SK-N-SH treated with all-trans-retinoic acid at 6 μM for 48 hours (cell line): Measurements from ENCODE around the gene DTHD1.

Experiments
- ARNTL ChIP-seq: fragments of 450-650 bp; formaldehyde crosslinking; IDR thresholded peaks from 2 replicates; pipeline ENCODE4 v1.5.0; 2020; ENCODE audit warnings: low read depth, mild to moderate bottlenecking, moderate library complexity, borderline replicate concordance
- CREB5 ChIP-seq: fragments of 250-450 bp; sonication (Bioruptor Pico); IDR thresholded peaks from 2 replicates; pipeline ENCODE4 v1.5.1; 2020; ENCODE audit warnings: low read depth, mild to moderate bottlenecking, moderate library complexity
- ISL1 ChIP-seq: fragments of 250-450 bp; sonication (Bioruptor Pico); IDR thresholded peaks from 2 replicates; pipeline ENCODE4 v2.1.2; 2022; ENCODE audit warnings: mild to moderate bottlenecking, moderate library complexity
- OSR1 ChIP-seq: fragments of 250-450 bp; sonication (Bioruptor Pico); IDR thresholded peaks from 2 replicates; pipeline ENCODE4 v1.8.0; 2022; ENCODE audit warnings: moderate library complexity, mild to moderate bottlenecking, inconsistent platforms
- PATZ1 ChIP-seq: fragments of 250-450 bp; sonication (Bioruptor Pico); IDR thresholded peaks from 2 replicates; pipeline ENCODE4 v1.8.0; 2020; ENCODE audit warnings: mild to moderate bottlenecking, moderate library complexity, borderline replicate concordance
- PPARA ChIP-seq: fragments of 250-450 bp; sonication (Bioruptor Pico); IDR thresholded peaks from 2 replicates; pipeline ENCODE4 v1.5.0; 2020; ENCODE audit warnings: mild to moderate bottlenecking, borderline replicate concordance
- RARB ChIP-seq: fragments of 250-450 bp; sonication (Bioruptor Pico); IDR thresholded peaks from 2 replicates; pipeline ENCODE4 v1.8.0; 2021; ENCODE audit warnings: mild to moderate bottlenecking, moderate library complexity
- TCF4 ChIP-seq: fragments of 250-450 bp; sonication (Bioruptor Pico); IDR thresholded peaks from 2 replicates; pipeline ENCODE4 v1.8.0; 2021; ENCODE audit warnings: mild to moderate bottlenecking, moderate library complexity, borderline replicate concordance
- ZFP30 ChIP-seq: fragments of 450-650 bp; formaldehyde crosslinking; IDR thresholded peaks from 2 replicates; pipeline ENCODE4 v1.5.0; 2022; ENCODE audit warnings: mild to moderate bottlenecking, moderate library complexity
- ZNF565 ChIP-seq: fragments of 450-650 bp; formaldehyde crosslinking; conservative IDR thresholded peaks from 2 replicates; pipeline ENCODE4 v1.5.0; 2020; ENCODE audit warnings: low read depth, mild to moderate bottlenecking, moderate library complexity

GRCh38 chr4:36254371-36254770 is 27.0 kb upstream of the DTHD1 start:
- TF ChIP-seq ZFP30 = no peak
- TF ChIP-seq ISL1 (CRISPR knock-in tag) = no peak
- no peak for TF ChIP-seq OSR1 (CRISPR knock-in tag)
- no peak for TF ChIP-seq ZNF565 (CRISPR knock-in tag)
- TF ChIP-seq ARNTL (CRISPR knock-in tag) = no peak
- no peak for TF ChIP-seq CREB5 (CRISPR knock-in tag)
- no peak for TF ChIP-seq PPARA
- no peak for TF ChIP-seq PATZ1 (CRISPR knock-in tag)
- TF ChIP-seq RARB = no peak
- TF ChIP-seq TCF4 (CRISPR knock-in tag) = no peak
